ENCODE results near the gene CRIM1. TPM values are rescaled to one million over a fixed set of nuclear protein-coding genes. Genes with fewer than 3 reads are reported as not detected.

The CRIM1 gene
- total and polyA plus RNA-seq, 4 donors = 2.2 to 22.1 (median 9.6) TPM

- no peak for DNase-seq (ENCODE audit: low spot score)
- Histone ChIP-seq H3K27me3 (ENCODE audit: control insufficient read depth in 4 of 4, insufficient read depth in 4 of 4, low read length in 3 of 4) (no peaks in the 10 kb centered on the region), H3K9ac (ENCODE audit: low read depth in 1 of 2, low read length in 2 of 2) (no peak overlapping the region), H3K4me3 (ENCODE audit: low read depth in 1 of 3, low read length in 3 of 3) (no peak overlapping the region), H3K27ac (ENCODE audit: low read depth in 1 of 2, low read length in 2 of 2) (no peak overlapping the region), H3K9me3 (ENCODE audit: control insufficient read depth in 4 of 4, low read length in 3 of 4) (peaks cover 0 to 3% (median 0%) of the 10 kb centered on the region in 4 donors), H3K4me1 (ENCODE audit: control insufficient read depth in 4 of 4, insufficient read depth in 4 of 4, low read length in 3 of 4) (no peaks in the 10 kb centered on the region), H3K36me3 (ENCODE audit: control insufficient read depth in 4 of 4, insufficient read depth in 3 of 4, low read depth in 1 of 4, low read length in 3 of 4) (no peaks in the 10 kb centered on the region)
- 81% methylated on average over 10 of the region's 10 CpGs for WGBS
- TF ChIP-seq FOXA1 (IDR thresholded peaks at IDR 0.05) (no peak), RAD21 (IDR thresholded peaks at IDR 0.05) (no peak), NR2F2 (IDR thresholded peaks at IDR 0.05) (no peak), TAF1 (conservative IDR thresholded peaks at IDR 0.05) (no peak), YY1 (IDR thresholded peaks at IDR 0.05) (no peak), HNF4G (IDR thresholded peaks at IDR 0.05) (no peak), SP1 (IDR thresholded peaks at IDR 0.05) (no peak), FOXA2 (IDR thresholded peaks at IDR 0.05) (no peak), REST (IDR thresholded peaks at IDR 0.05) (no peak), EGR1 (IDR thresholded peaks at IDR 0.05; ENCODE audit: low read depth in 2 of 2) (no peak), GABPA (IDR thresholded peaks at IDR 0.05 in 1 of 2, conservative IDR thresholded peaks at IDR 0.05 in 1 of 2) (no peak), HNF4A (conservative IDR thresholded peaks at IDR 0.05) (no peak), JUND (IDR thresholded peaks at IDR 0.05) (no peak), CTCF (IDR thresholded peaks at IDR 0.05; ENCODE audit: low read depth, low read length, missing input control) (no peak), RXRA (IDR thresholded peaks at IDR 0.05) (no peak)
- TF ChIP-seq, protein P1, sequence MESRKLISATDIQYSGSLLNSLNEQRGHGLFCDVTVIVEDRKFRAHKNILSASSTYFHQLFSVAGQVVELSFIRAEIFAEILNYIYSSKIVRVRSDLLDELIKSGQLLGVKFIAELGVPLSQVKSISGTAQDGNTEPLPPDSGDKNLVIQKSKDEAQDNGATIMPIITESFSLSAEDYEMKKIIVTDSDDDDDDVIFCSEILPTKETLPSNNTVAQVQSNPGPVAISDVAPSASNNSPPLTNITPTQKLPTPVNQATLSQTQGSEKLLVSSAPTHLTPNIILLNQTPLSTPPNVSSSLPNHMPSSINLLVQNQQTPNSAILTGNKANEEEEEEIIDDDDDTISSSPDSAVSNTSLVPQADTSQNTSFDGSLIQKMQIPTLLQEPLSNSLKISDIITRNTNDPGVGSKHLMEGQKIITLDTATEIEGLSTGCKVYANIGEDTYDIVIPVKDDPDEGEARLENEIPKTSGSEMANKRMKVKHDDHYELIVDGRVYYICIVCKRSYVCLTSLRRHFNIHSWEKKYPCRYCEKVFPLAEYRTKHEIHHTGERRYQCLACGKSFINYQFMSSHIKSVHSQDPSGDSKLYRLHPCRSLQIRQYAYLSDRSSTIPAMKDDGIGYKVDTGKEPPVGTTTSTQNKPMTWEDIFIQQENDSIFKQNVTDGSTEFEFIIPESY (IDR thresholded peaks at IDR 0.05) = no peak
- TF ChIP-seq, protein P2, sequence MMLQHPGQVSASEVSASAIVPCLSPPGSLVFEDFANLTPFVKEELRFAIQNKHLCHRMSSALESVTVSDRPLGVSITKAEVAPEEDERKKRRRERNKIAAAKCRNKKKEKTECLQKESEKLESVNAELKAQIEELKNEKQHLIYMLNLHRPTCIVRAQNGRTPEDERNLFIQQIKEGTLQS (IDR thresholded peaks at IDR 0.05) = no peak
- TF ChIP-seq, protein P3, sequence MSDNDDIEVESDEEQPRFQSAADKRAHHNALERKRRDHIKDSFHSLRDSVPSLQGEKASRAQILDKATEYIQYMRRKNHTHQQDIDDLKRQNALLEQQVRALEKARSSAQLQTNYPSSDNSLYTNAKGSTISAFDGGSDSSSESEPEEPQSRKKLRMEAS (IDR thresholded peaks at IDR 0.05) = no peak
Measured at GRCh38 chr2:36468463-36469105, 113.0 kb downstream of the CRIM1 start.
